Measurements from ENCODE around the gene CMC1.

- no peak for TF ChIP-seq CTCF (IDR thresholded peaks at IDR 0.05)
- TF ChIP-seq POLR2AphosphoS5 (IDR thresholded peaks at IDR 0.05; ENCODE audit: low read depth, low read length) = no peak
- no peak for TF ChIP-seq TCF7L2 (IDR thresholded peaks at IDR 0.05; ENCODE audit: low read depth, low read length)
- no peak for TF ChIP-seq REST (IDR thresholded peaks at IDR 0.05; ENCODE audit: insufficient read depth in 1 of 2, low read depth in 2 of 2, low read length in 1 of 2)
Observed at GRCh38 chr3:28252001-28252431, 10.6 kb downstream of the CMC1 start.
